Measurements from ENCODE around the gene TTF2. TPM values are rescaled to one million over a fixed set of nuclear protein-coding genes. Genes with fewer than 3 reads are reported as not detected.

TTF2 gene
- total and polyA plus RNA-seq, 9 of the 15 experiments (the other 6 are each of a cell fraction or from before 2014, with no cell fraction given), result 9.4 to 71.1 (median 42.1) TPM

DNA sequence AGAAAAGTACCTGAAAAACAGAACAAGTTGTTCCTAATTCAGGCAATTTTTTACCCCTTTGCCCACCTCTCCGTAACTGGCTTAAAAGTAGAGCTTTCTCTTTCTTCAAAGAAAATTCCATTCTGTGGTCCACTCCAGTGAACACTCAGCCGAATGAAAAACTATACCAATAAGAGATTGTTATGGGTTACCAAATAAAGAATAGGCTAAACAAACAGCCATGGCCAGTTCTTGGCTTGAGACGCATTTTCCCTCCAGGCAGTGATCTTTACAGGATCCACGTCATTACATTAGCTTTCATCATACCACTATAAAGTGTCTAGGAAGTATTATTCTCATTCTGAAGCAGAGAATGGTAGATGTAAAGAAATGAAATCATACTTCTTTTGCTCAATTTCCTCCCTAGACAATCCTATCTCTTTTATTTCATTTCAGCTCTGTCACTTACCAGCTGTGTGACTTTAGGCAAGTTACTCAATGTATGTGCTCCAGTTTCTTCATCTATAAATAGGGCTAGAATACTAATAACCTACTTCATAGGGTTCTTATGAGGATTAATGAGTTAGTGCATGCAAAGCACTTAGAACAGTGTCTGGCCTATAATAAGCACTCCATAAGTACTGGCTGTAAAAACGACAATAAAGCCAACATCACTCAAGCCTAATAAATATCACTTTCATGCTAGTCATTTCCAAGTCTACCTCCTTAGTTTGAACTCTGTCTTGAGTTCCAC is 87.9 kb downstream of the TTF2 start:
- H3K9ac ChIP-seq (ENCODE audit: insufficient read depth in 1 of 2, low read depth in 2 of 2, low read length in 2 of 2), result no peak overlapping the region
- POLR2A ChIA-PET, result interaction anchor here (0.6 to 0.7 kb wide), 3 partner anchors 9 to 739 kb away, joined by 3 to 4 read pairs (median 3); no protein-coding TSS in a partner anchor
- WGBS (ENCODE audit: insufficient coverage, low coverage, missing lambda C conversion rate), result 3% methylated on average over 5 of the region's 5 CpGs
- no peaks in the 10 kb centered on the region for H3K4me1 ChIP-seq (replicated peaks in 1 of 2; ENCODE audit: control insufficient read depth in 2 of 2, insufficient read depth in 2 of 2, low read length in 2 of 2)
- no peaks in the 10 kb centered on the region for H3K79me2 ChIP-seq (ENCODE audit: control insufficient read depth, insufficient read depth, low read length)
- TF ChIP-seq, protein P1, sequence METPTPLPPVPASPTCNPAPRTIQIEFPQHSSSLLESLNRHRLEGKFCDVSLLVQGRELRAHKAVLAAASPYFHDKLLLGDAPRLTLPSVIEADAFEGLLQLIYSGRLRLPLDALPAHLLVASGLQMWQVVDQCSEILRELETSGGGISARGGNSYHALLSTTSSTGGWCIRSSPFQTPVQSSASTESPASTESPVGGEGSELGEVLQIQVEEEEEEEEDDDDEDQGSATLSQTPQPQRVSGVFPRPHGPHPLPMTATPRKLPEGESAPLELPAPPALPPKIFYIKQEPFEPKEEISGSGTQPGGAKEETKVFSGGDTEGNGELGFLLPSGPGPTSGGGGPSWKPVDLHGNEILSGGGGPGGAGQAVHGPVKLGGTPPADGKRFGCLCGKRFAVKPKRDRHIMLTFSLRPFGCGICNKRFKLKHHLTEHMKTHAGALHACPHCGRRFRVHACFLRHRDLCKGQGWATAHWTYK (CRISPR knock-in tag; IDR thresholded peaks at IDR 0.05), result no peak
- TF ChIP-seq CEBPG (CRISPR knock-in tag; IDR thresholded peaks at IDR 0.05) (no peak), CEBPG (tag; conservative IDR thresholded peaks at IDR 0.05 in 1 of 2, IDR thresholded peaks at IDR 0.05 in 1 of 2) (peak in 1 of 2 experiments; percentile 69; a peak in 2 of 4 replicates), GABPA (tag; conservative IDR thresholded peaks at IDR 0.05; ENCODE audit: low read depth) (0 out of 2 replicates have a peak, but pooled peaks have one; percentile 13), POLR2H (tag; IDR thresholded peaks at IDR 0.05; ENCODE audit: low read depth) (0 out of 2 replicates have a peak, but pooled peaks have one; percentile 28)
- H3K9me1 ChIP-seq (ENCODE audit: control insufficient read depth, insufficient read depth, low read length), result no peaks in the 10 kb centered on the region
- no peak overlapping the region for H3K4me2 ChIP-seq (ENCODE audit: insufficient read depth, low read length)
- no peak overlapping the region for H3K4me3 ChIP-seq
- no peaks in the 10 kb centered on the region for H3K36me3 ChIP-seq (ENCODE audit: control insufficient read depth, insufficient read depth, low read length)
- H4K20me1 ChIP-seq (replicated peaks; ENCODE audit: control insufficient read depth, insufficient read depth, low read length), result no peaks in the 10 kb centered on the region
- no peak overlapping the region for H2AFZ ChIP-seq (ENCODE audit: low read depth, low read length)
- H3K9me3 ChIP-seq (replicated peaks; ENCODE audit: control insufficient read depth, insufficient read depth, low read depth, low read length), result no peaks in the 10 kb centered on the region
- peaks cover 11 to 22% of the 10 kb centered on the region in 2 experiments; a peak in 4 of 5 replicates for H3K27me3 ChIP-seq (ENCODE audit: control insufficient read depth in 2 of 2, insufficient read depth in 2 of 2, low read length in 2 of 2)
- FAIRE-seq (no peak), DNase-seq (ENCODE audit: extremely low read depth in 1 of 4, low spot score in 3 of 4) (no peak), ATAC-seq (no peak)
- CTCF ChIA-PET (ENCODE audit: low intra/inter-chr PET ratio), result no interaction called here
- in situ Hi-C loops (cut with MboI), result no loop called here
- no peak overlapping the region for H3K27ac ChIP-seq (ENCODE audit: extremely low read depth, low read depth, low read length)
- intact Hi-C loops (cut with micrococcal nuclease), result no loop called here
- no TSS peak for BruUV-seq (replicated peaks)

Data from K562 (cell line).